NT2/D1 (cell line): Measurements from ENCODE around the gene SFXN1.

Experiments
- DNase-seq: peaks from one replicate; pipeline ENCODE4 v3.0.0-alpha.2; 2011; ENCODE audit warnings: low read depth, low spot score
- H3K27me3 ChIP-seq: 2 replicates; pipeline ENCODE4 v1.6.0; 2011; ENCODE audit warnings: mild to moderate bottlenecking; ENCODE audit not compliant: insufficient read length, insufficient read depth
- H3K36me3 ChIP-seq: 2 replicates; pipeline ENCODE4 v1.6.1; 2011; ENCODE audit warnings: mild to moderate bottlenecking, low read length, mixed read lengths; ENCODE audit not compliant: insufficient read depth, insufficient read length
- H3K4me1 ChIP-seq: 2 replicates; pipeline ENCODE4 v1.5.1; 2011; ENCODE audit not compliant: insufficient read depth, insufficient read length
- H3K4me3 ChIP-seq: 2 replicates; pipeline ENCODE4 v1.5.1; 2011; ENCODE audit warnings: low read depth; ENCODE audit not compliant: insufficient read length
- H3K9ac ChIP-seq: 2 replicates; pipeline ENCODE4 v1.6.0; 2011; ENCODE audit warnings: low read depth; ENCODE audit not compliant: insufficient read length
- H3K9me3 ChIP-seq: 2 replicates; pipeline ENCODE4 v1.5.1; 2011; ENCODE audit warnings: mild to moderate bottlenecking, low read length; ENCODE audit not compliant: insufficient read depth
- SUZ12 ChIP-seq: IDR thresholded peaks from 2 replicates; pipeline ENCODE4 v1.6.1; 2011; ENCODE audit not compliant: insufficient read length, insufficient read depth; ENCODE audit errors: extremely low read depth
- YY1 ChIP-seq: IDR thresholded peaks from 2 replicates; pipeline ENCODE4 v1.6.1; 2011; ENCODE audit not compliant: insufficient read length, insufficient read depth
- ZNF274 ChIP-seq: IDR thresholded peaks from 2 replicates; pipeline ENCODE4 v1.6.1; 2011; ENCODE audit warnings: mild to moderate bottlenecking, low read depth, low read length

SFXN1 gene

DNA sequence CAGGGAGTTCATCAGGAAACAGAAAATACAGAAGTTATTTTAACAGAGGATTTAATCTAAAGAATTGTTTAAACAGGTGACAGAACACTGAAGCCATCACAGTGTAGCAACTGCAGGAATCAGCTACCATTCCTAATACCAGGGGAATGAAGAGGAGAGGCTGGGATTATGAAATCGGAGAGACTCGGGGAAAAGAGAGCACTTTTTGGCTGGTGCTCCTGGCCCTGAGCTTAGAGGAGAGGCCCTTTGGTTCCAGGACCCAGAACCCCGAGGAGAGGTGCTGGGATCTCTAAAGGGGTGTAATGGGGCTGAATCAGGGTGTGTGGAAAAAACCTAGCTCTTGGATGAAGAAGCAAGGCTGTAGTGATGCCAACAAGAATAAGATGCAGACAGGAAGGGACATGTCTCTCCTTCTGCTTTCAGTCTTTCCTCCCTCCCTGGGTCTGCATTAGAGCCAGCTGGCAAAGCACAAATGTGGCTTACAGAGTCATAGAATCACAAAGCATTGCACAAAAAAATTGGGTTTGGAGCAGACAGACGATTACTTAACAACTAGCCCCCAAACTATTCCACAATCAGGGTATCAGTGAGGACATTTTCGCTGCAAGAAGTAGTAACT, 11.6 kb upstream of the SFXN1 start:
- no peak for TF ChIP-seq YY1
- TF ChIP-seq ZNF274 = no peak
- TF ChIP-seq SUZ12 = no peak
- no peaks in the 10 kb centered on the region for H3K9me3 ChIP-seq
- H3K4me1 ChIP-seq = peaks cover 5% of the 10 kb centered on the region
- H3K9ac ChIP-seq = no peak overlapping the region
- DNase-seq = no peak
- no peaks in the 10 kb centered on the region for H3K36me3 ChIP-seq
- no peaks in the 10 kb centered on the region for H3K27me3 ChIP-seq
- H3K4me3 ChIP-seq = no peak overlapping the region

DNA sequence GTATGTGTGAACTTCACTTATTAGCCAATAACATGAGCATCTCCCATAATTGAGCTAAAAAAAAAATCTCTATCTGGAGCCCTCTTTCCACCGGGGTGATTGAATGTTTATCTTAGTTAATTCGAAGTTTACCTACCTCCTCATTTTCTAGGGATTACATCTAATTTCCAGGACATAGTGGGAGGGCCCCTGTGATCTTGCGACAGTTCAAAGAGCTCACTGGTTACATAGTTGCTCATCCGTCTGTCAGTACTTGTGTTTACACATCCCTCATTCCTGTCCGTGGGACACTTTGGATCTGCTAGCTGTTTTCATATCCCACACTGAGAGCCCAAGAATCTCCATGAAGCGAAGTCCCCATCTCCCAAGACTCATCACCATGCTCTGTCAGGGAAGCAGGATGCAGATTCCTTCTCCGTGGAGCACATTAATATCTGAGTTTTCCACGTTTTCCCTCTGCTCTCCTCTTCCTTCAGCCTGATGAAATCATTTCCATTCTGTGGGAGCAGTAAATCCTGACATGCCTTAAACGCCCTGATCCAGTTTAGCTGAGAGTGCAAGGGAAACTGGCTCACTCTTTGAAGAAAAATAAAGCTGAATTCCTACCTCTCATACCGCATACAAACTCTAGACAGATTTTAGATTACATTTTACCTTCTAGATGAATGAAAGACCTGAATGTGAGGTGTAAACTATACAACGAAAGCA, 10.2 kb upstream of the SFXN1 start:
- no peaks in the 10 kb centered on the region for H3K9me3 ChIP-seq
- no peak overlapping the region for H3K4me3 ChIP-seq
- no peaks in the 10 kb centered on the region for H3K36me3 ChIP-seq
- TF ChIP-seq ZNF274 (no peak), YY1 (no peak), SUZ12 (no peak)
- no peak for DNase-seq
- H3K27me3 ChIP-seq = no peaks in the 10 kb centered on the region
- peaks cover 5% of the 10 kb centered on the region for H3K4me1 ChIP-seq
- no peak overlapping the region for H3K9ac ChIP-seq

DNA sequence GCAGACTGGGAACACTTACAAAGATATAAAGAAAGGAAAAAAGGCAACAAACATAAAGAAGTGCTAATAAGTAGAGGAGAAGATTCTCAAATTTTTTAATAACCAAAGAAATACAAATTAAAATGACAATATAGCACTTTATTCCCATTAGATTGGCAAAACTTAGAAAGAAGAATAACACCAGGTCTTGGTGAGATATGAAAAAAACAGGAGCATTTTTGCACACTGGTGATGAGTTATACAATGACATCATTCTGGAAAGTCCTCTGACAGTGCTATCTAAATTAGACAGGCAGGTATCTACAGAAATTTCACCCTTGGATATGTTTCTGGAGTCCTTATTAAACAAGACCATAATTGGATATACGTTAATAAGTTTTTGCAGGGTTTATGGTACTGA, 9.5 kb upstream of the SFXN1 start:
- Histone ChIP-seq H3K4me3 (no peak overlapping the region), H3K36me3 (no peaks in the 10 kb centered on the region), H3K27me3 (no peaks in the 10 kb centered on the region), H3K9ac (no peak overlapping the region), H3K4me1 (peaks cover 5% of the 10 kb centered on the region), H3K9me3 (no peaks in the 10 kb centered on the region)
- TF ChIP-seq ZNF274 (no peak), YY1 (no peak), SUZ12 (no peak)
- DNase-seq = no peak

DNA sequence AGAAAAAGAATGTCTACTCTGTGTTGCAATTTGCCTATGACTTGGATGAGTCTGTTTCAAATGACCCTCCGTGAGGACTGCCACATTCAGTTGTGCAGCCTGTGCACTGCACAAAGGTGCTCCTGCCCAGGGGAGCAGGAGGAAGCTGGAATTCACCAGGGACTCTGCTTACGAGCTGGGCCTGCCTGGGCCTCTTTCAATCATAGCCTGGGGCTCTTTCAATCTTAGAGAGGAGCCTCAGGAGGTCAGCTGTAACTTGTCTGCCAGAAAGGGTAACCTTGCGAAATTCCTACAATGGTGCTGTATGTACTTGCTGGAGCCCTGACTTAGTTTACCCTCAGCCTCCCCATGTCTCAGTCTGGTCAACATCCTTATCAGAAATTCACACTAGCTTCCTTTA, 8.4 kb upstream of the SFXN1 start:
- peaks cover 5% of the 10 kb centered on the region for H3K4me1 ChIP-seq
- no peaks in the 10 kb centered on the region for H3K9me3 ChIP-seq
- TF ChIP-seq ZNF274 = no peak
- no peak for TF ChIP-seq YY1
- no peak for TF ChIP-seq SUZ12
- no peak overlapping the region for H3K4me3 ChIP-seq
- no peak overlapping the region for H3K9ac ChIP-seq
- H3K27me3 ChIP-seq = no peaks in the 10 kb centered on the region
- no peak for DNase-seq
- no peaks in the 10 kb centered on the region for H3K36me3 ChIP-seq

DNA sequence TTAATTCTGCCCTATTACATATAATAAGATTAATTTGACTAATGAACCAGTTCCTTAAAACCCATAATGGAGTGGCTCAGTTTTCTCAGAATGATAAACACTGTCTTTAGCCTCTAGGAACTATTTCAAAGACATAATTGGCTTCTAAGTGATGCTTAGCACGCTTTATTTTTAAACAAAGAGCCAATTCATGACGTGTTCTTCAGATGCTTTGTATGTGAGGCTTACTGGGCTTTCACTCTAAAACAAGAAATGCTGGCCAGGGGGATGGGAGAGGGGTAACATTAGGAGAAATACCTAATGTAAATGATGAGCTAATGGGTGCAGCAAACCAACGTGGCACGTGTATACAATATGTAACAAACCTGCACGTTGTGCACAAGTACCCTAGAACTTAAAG, 7.6 kb upstream of the SFXN1 start:
- Histone ChIP-seq H3K9ac (no peak overlapping the region), H3K36me3 (no peaks in the 10 kb centered on the region), H3K27me3 (no peaks in the 10 kb centered on the region), H3K9me3 (no peaks in the 10 kb centered on the region), H3K4me1 (peaks cover 5% of the 10 kb centered on the region), H3K4me3 (no peak overlapping the region)
- TF ChIP-seq SUZ12 (no peak), YY1 (no peak), ZNF274 (no peak)
- DNase-seq = no peak

DNA sequence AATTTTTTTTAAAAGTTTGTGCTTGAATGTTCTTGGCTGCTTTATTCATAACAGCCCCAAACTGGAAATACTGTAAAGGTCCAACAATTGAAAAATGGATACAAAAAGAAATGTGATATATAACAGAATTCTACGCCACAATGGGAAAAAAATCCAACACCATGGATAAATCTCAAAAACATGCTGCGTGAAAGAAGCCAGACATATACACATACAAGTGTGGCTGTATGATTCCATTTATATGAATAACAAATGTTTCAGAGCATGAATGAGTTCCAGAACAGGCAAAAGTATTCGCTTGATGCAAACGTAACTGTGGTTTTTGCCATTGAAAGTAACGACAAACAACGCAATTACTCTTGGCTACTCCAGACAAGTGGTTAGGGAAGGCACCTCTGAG, 7.2 kb upstream of the SFXN1 start:
- H3K27me3 ChIP-seq = peaks cover 1% of the 10 kb centered on the region
- H3K36me3 ChIP-seq = no peaks in the 10 kb centered on the region
- no peak overlapping the region for H3K9ac ChIP-seq
- DNase-seq = no peak
- TF ChIP-seq YY1 (no peak), SUZ12 (no peak), ZNF274 (no peak)
- peaks cover 5% of the 10 kb centered on the region for H3K4me1 ChIP-seq
- no peaks in the 10 kb centered on the region for H3K9me3 ChIP-seq
- H3K4me3 ChIP-seq = no peak overlapping the region

DNA sequence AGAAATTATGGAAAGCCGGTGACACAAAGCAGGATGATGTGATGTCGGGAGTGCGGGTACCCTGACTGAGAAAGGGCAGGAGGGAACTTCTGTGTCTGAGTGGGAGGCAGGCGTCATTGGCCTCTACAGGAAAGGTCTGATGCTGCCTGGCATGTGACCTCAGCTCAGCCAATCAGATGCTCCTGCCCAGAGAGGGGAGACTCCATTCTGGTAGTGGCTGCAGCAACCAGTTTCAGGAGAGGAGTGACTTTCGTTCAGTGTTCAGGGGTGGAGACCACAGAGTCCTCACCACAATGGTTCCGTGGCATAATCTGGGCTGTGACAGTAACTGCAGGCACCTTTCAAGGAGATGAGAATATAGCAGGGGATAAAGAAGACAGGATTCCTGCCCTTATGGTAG, 6.7 kb upstream of the SFXN1 start:
- Histone ChIP-seq H3K4me3 (no peak overlapping the region), H3K4me1 (peaks cover 5% of the 10 kb centered on the region), H3K9ac (no peak overlapping the region), H3K27me3 (peaks cover 5% of the 10 kb centered on the region), H3K9me3 (no peaks in the 10 kb centered on the region), H3K36me3 (no peaks in the 10 kb centered on the region)
- no peak for DNase-seq
- no peak for TF ChIP-seq SUZ12
- no peak for TF ChIP-seq YY1
- no peak for TF ChIP-seq ZNF274
